ENCODE measurements around the gene TNRC18.
"Not testable (repeated sequence)": the region's sequence is repeated elsewhere in the genome, so short reads cannot be mapped to it uniquely, and the experiment has no call there.

The TNRC18 gene

DNA sequence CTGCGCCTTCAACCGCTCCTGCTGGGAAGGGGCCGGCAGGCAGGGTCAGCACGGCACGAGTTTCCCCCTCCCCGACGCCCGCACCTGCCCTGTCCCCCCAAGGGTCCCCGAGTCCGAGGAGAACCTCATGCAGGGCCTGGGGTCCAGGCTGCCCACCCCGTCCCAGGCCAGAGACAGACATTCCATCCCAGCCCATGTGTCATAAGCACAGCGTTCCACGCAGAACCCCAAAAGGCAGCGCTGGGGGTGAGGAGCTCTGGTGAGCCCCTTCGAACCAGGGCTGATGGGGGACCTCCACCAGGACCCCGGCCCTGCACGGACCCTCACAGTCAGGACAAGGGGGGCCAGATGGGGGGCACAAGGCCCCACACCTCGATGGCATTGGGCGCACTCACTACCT is 49.2 kb downstream of the TNRC18 start:
- no peak for DNase-seq

GRCh38 chr7:5373300-5373699 is 50.3 kb downstream of the TNRC18 start:
- no peak for DNase-seq

DNA sequence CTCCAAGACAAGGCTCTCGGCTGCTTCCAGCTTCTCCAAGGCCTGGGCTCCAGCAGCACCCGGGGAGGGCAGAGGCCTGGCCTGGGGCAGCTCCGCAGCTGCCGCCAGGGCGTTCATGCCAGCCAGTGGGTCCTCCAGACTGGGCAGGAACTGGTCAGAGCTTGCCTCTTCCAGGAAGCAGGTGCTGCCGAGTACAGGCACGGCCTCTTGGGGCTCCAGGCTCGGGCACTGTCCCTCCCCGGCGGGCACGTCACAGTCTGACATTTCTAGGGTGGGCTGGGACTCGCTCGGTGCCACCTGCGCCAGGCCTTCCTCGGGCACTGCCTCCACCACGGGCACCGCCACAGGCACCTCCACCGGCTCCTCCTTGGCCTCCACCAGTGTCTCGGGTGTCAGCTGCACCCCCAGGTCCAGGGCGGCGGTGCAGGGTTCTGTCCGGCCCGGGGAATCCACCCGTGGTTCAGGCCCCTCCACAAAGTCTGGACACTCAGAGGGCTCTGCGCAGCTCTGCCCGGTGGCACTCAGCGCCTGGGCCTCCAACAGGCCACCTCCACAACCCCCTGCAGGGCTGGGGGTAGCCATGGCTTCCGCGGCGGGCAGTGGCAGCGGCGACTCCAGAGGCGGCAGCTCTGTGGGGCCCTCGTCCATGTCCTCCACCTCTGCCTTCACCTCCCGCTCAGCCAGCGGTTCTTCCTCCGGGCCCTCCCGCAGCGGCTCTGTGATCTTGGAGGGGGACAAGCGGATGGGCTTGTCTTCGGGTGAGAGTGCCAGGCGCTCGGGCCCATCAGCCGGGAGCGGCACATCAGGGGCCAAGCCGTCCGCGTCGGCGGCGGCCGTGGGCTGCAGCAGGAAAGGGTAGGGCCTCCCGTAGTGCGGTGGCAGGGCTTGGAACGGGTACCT is 52.9 kb downstream of the TNRC18 start:
- no peak for DNase-seq

DNA sequence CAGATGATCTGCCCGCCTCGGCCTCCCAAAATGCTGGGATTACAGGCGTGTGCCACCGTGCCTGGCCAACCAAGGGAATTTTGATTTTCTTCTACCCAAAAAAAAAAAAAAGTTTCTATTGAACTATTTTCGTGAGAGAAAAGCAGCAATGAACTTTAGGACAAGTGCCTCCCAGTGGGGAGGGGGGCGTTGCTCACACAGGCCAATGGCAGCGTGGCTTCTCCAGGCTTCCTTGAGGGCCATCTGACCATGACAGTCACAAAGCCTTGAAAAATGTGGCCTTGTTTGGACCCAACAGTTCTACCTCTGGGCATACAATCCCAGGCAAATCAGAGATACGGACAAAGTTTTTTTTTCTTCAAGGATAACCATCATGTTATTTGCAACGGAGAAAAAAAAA is 56.0 kb downstream of the TNRC18 start:
- no peak for DNase-seq

- peak; percentile 54 for DNase-seq
Measured at GRCh38 chr7:5365976-5366625, 57.5 kb downstream of the TNRC18 start.

DNA sequence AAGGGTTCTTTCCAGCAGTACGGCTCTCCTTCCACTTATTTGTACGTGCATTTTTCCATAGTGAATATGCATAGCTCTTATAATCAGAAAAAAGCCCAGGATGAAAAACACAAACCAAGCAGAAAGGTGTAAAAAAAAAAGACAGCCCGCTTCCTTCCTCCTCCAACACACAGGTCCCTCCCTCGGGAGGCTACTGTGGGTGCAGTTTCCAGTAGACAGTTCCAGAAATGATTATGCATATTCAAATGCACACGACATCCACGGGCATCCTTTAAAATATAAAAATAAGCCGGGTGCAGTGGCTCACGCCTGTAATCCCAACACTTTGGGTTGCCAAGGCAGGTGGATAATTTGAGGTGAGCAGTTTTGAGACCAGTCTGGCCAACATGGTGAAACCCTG is 59.9 kb downstream of the TNRC18 start:
- no peak for DNase-seq

DNA sequence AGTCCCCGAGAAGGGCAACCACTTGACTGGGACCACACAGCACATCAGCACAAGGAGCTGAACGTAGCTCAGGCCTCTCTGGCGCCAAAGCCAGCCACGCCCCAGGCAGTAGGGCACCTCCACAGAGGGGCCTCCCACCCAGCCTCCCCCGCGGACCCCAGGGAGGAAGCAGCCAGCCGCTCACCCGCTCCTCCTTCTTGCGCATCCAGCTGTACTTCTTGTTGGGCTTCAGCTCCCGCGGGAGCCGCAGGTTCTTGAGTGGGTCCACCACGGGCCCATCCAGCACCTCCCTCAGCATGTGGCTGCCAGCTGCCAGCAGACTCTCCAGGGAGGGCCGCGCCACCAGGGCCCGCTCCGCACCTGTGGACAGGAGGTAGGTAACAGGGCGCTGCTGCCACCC is 61.2 kb downstream of the TNRC18 start:
- no peak for DNase-seq

DNA sequence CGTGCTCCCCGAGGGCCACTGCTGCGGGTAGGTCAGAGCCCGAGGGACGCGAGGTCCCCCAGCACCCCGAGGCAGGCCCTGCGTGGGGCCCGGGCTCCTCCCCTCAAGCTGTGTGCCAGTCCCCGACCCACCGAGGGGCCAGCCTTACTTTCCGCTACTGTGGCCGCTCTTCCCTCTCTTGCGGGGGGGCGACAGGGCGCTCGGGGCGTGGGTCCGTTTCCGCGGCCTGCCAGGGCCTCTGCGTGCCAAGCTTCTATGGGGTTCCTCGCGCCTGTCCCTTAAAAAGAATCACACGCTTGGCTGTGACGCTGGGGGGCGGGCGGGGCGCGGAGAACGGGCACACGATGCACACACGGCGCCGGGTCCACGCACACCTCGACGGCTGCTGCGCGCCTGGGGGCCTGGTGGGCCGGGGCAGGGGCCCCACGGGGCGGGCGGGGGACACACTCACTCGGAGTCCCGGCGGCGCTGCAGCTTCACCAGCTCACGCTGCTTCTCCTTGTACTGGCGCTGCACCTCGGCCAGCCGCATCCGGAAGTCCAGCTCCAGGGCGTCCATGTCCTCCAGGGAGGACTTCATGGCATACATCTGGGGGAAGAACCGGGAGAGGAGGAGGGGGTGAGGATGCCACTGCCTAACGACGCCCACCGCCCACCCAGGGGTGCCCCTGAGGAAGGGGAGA is 62.0 kb downstream of the TNRC18 start:
- no peak for DNase-seq

DNA sequence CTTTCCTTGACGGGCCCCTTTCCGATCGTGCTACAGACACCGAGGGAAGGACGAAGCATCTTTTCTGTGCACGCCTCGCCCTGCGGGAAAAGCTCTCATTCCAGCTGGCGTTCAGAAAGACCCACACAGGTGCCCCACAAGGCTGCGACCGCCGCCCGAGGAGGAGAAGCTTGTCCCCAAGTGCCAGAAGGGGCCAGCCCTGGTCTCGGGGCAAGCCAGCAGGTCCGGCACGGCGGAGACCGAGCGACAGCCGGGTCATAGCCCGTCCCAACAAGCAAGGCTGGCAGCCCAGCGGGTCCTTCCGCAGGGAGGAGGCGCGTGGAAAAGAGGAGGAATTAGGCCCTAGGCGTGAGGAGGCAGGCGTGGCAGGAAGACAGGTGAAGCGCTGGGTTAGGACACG is 62.7 kb downstream of the TNRC18 start:
- DNase-seq, result no peak

DNA sequence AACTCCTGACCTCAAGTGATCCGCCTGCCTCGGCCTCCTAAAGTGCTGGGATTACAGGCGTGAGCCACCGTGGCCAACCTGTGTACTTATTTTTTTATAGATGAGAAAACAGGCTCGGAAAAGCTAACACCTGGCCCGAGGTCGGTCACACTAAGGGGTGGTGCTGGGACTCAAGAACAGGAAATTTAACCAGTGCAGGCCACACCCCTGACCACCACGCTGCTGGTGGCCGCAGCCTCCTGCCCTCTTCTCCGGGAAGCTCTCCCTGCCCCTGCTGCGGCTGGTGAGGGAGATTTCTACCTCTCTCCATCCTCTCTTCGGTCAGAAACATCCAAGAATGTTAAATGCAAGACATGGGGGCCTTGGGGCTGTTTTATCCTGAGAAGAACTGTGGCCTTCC is 63.2 kb downstream of the TNRC18 start:
- DNase-seq, result no peak

- DNase-seq, result not testable (repeated sequence)
Measured at GRCh38 chr7:5360021-5360420, 63.6 kb downstream of the TNRC18 start.

GRCh38 chr7:5359344-5359743 is 64.3 kb downstream of the TNRC18 start:
- DNase-seq, result no peak

- no peak for DNase-seq
Measured at GRCh38 chr7:5357951-5358350, 65.7 kb downstream of the TNRC18 start.

GRCh38 chr7:5356751-5357119 is 66.9 kb downstream of the TNRC18 start:
- DNase-seq, result no peak

DNA sequence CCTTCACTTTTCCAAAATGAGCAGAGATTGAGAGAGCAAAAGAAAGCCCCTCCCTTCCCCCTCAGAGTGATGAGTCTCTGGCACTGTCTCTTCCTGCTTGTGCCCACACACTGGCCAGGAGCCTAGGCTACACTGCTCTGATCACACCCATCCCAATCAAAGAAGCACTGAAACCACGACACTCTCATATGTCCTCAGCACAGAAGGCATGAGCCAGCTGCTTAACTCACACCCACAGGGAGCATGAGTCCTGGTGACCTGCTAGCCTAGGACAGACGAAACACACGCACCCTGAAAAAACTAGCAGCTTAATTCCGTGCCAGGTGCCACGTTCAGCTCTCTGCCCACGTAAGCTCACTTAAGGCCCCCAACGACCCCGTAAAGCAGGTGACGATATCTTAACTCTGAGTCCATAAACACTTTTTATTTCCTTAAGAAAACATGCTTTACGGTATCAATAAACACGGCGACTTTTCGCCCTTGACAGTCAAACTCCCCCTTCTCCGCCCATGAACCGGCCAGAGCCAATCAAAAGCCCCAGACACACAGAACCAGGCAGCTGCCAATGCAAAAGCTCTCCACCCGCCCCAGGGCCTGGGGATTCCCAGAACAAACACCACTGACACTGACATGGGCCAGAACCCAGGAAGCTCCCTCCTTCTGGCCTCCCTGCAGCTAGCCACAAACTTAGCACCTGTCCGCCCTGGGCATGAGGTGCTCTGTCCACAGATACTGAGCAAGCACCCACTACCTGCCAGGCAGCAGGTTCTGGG is 69.0 kb downstream of the TNRC18 start:
- DNase-seq, result no peak

DNA sequence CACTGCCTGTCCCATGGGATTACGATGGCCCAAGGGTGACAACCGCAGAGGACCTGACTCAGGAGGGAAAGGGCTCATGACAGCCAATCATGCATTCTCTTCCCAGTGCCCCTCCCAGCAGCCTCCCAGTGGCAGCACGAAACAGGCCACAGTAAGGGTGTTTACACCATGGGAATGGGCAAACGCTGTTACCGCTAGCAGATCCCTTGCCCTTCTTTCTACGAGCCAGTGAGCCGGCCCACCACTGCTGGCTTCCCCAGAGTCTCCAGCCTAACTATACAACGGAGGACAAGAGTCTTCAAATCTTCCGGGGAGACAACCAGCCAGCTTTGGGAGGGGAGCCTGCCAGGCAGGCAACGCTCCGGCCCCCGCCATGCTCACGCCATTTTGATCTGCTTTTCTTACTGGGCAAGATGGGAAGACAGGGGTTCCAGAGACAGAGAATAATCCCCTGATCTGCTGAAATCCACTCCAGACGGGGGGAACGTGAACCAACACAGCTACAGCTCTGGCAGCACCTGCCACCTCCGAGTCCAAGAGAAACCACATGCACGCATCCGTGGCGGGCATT is 71.1 kb downstream of the TNRC18 start:
- no peak for DNase-seq

GRCh38 chr7:5351507-5352265 is 71.9 kb downstream of the TNRC18 start:
- no peak for DNase-seq

GRCh38 chr7:5350600-5351385 is 72.8 kb downstream of the TNRC18 start:
- no peak for DNase-seq

- DNase-seq, result no peak
Measured at GRCh38 chr7:5350174-5350463, 73.5 kb downstream of the TNRC18 start.

GRCh38 chr7:5349437-5350173 is 74.0 kb downstream of the TNRC18 start:
- no peak for DNase-seq

- no peak for DNase-seq
Measured at GRCh38 chr7:5349005-5349380, 74.6 kb downstream of the TNRC18 start.

Measured in effector CD4-positive, alpha-beta T cell (primary cell).